MCF 10A (cell line): Measurements from ENCODE around the gene TMEM204. TPM values are rescaled to one million over a fixed set of nuclear protein-coding genes. Genes with fewer than 3 reads are reported as not detected.

Source experiments
- BruUV-seq: library from RNA; stranded (reverse); fragments of 400-500 nt; replicated peaks from 2 replicates; lab custom pipeline; 2021; lab: Mats Ljungman, UMichigan
- CTCF ChIA-PET: fragments of 300-600 bp; sonication (Branson Sonifier 250); formaldehyde crosslinking; extraction: SDS; loops from one replicate; lab custom pipeline; 2021; ENCODE audit warnings: antibody characterized with exemption, inconsistent platforms; lab: Yijun Ruan, JAX
- POLR2A ChIA-PET: fragments of 300-600, 350-650 bp; sonication (Branson Sonifier 250); formaldehyde crosslinking; extraction: SDS; loops from one replicate; lab custom pipeline; 2020; ENCODE audit warnings: antibody characterized with exemption, inconsistent platforms; lab: Yijun Ruan, JAX
- DNase-seq: peaks from one replicate; pipeline ENCODE4 v3.0.0-alpha.2; 2018; ENCODE audit not compliant: unreplicated experiment
- H3K27ac Mint-ChIP-seq: one replicate; pipeline ENCODE4 v1.8.0; 2022; ENCODE audit warnings: mild to moderate bottlenecking, low read depth, mixed read lengths; ENCODE audit not compliant: unreplicated experiment
- H3K27me3 Mint-ChIP-seq: one replicate; pipeline ENCODE4 v1.8.0; 2022; ENCODE audit warnings: mixed read lengths; ENCODE audit not compliant: insufficient read depth, unreplicated experiment
- H3K36me3 Mint-ChIP-seq: one replicate; pipeline ENCODE4 v1.8.0; 2022; ENCODE audit warnings: mild to moderate bottlenecking, moderate library complexity, mixed read lengths; ENCODE audit not compliant: insufficient read depth, unreplicated experiment
- H3K4me1 Mint-ChIP-seq: one replicate; pipeline ENCODE4 v1.8.0; 2022; ENCODE audit warnings: mixed read lengths; ENCODE audit not compliant: insufficient read depth, unreplicated experiment
- H3K4me3 Mint-ChIP-seq: one replicate; pipeline ENCODE4 v1.8.0; 2022; ENCODE audit warnings: mild to moderate bottlenecking, moderate library complexity, mixed read lengths; ENCODE audit not compliant: unreplicated experiment
- H3K9me3 Mint-ChIP-seq: one replicate; pipeline ENCODE4 v1.8.0; 2022; ENCODE audit warnings: mixed read lengths; ENCODE audit not compliant: unreplicated experiment
- intact Hi-C: fragments of 100-400 bp; cut with micrococcal nuclease; formaldehyde crosslinking; loops from 2 replicates; pipeline ENCODE4 v1.14.1; 2022
- total RNA-seq: library from RNA; stranded (reverse); gene quantifications from 2 replicates; pipeline ENCODE4 v1.2.3, GENCODE V29; 2022
- TF ChIP-seq, protein P1 (sequence below): fragments of 200-600 bp; IDR thresholded peaks from one replicate; pipeline ENCODE4 v1.8.0; 2022; ENCODE audit warnings: antibody characterized with exemption, mild to moderate bottlenecking; ENCODE audit not compliant: unreplicated experiment

The TMEM204 gene
- total RNA-seq, 1 experiment from 2014 or later = not detected

DNA sequence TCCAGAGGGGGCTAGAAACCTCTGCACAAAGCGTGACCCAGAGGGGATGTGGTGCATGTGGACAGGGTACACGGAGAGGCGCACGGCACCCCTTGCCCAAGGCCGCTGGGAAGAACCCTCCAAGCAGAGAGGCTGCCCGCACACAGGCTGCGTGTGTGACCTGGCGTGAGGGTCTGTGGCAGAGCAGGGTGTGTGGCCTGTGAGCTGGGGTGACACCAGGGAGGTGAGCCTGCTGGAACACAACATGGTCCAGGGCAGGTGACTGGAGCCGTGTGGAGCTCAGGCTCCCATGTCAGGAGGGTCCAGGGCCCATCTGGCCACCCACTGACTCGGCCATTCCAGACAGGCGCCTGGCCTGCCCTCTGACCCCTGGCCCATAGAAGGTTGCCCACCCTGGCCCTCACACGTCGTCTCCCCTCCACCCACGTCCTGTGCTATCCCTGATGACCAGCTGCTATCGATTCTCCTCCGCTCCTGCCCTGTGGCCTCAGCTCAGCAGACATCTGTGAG lies 14.8 kb upstream of the TMEM204 start:
- Mint-ChIP-seq H3K4me3 (no peak overlapping the region), H3K27ac (no peak overlapping the region), H3K36me3 (peaks cover 4% of the 10 kb centered on the region), H3K27me3 (no peaks in the 10 kb centered on the region), H3K4me1 (no peaks in the 10 kb centered on the region), H3K9me3 (no peaks in the 10 kb centered on the region)
- intact Hi-C loops = no loop called here
- TF ChIP-seq, protein P1, sequence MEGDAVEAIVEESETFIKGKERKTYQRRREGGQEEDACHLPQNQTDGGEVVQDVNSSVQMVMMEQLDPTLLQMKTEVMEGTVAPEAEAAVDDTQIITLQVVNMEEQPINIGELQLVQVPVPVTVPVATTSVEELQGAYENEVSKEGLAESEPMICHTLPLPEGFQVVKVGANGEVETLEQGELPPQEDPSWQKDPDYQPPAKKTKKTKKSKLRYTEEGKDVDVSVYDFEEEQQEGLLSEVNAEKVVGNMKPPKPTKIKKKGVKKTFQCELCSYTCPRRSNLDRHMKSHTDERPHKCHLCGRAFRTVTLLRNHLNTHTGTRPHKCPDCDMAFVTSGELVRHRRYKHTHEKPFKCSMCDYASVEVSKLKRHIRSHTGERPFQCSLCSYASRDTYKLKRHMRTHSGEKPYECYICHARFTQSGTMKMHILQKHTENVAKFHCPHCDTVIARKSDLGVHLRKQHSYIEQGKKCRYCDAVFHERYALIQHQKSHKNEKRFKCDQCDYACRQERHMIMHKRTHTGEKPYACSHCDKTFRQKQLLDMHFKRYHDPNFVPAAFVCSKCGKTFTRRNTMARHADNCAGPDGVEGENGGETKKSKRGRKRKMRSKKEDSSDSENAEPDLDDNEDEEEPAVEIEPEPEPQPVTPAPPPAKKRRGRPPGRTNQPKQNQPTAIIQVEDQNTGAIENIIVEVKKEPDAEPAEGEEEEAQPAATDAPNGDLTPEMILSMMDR = no peak
- ChIA-PET POLR2A (no interaction called here), CTCF (interaction anchor here (0.6 kb wide), 1 partner anchor 80 kb away, joined by 4 read pairs; no protein-coding TSS in a partner anchor)
- no peak for DNase-seq
- no TSS peak for BruUV-seq

DNA sequence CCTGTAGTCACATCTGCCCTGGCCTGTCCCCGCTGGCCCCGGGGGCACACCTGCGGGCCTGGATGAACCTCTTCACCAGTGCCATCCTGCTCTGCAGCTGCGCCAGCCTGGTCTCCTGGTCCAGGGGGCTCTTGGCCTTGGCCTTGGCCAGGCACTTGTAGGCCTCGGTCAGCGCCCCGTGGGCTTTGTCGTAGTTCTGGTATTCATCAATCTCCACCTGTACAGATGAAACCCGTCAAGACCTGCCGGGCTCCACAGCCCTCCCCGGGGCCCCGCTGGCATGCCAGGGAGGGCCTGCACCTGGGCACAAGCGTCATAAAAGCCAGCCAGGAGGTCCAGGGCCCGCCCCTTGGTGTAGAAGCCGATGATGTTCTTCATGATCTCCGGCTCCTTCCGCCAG lies 13.6 kb upstream of the TMEM204 start:
- BruUV-seq = no TSS peak
- Mint-ChIP-seq H3K27me3 (no peaks in the 10 kb centered on the region), H3K9me3 (no peaks in the 10 kb centered on the region), H3K36me3 (peaks cover 4% of the 10 kb centered on the region), H3K4me3 (no peak overlapping the region), H3K27ac (no peak overlapping the region), H3K4me1 (no peaks in the 10 kb centered on the region)
- ChIA-PET POLR2A (no interaction called here), CTCF (no interaction called here)
- TF ChIP-seq, protein P1 = no peak
- no peak for DNase-seq
- intact Hi-C loops = no loop called here

DNA sequence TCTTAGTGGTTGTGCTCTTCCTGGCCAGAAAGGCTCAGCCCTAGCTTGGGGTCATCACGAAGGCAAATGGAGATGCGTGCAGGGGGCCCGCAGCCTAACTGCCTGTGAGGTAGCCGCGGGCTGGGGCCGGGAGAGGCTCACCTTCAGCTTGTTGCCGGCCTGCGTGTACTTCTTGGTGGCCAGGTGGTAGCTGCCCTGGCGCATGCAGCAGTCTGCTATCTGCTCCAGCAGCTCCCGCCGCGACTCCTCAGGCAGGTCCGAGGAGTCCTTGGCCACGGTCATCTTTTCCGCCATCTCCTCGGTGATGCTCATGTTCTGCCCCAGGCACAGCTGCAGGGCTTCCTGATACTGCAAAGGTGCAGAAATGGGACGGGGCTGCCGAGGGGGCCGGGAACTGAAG lies 13.0 kb upstream of the TMEM204 start:
- POLR2A ChIA-PET = no interaction called here
- intact Hi-C loops = no loop called here
- H3K27me3 Mint-ChIP-seq = no peaks in the 10 kb centered on the region

DNA sequence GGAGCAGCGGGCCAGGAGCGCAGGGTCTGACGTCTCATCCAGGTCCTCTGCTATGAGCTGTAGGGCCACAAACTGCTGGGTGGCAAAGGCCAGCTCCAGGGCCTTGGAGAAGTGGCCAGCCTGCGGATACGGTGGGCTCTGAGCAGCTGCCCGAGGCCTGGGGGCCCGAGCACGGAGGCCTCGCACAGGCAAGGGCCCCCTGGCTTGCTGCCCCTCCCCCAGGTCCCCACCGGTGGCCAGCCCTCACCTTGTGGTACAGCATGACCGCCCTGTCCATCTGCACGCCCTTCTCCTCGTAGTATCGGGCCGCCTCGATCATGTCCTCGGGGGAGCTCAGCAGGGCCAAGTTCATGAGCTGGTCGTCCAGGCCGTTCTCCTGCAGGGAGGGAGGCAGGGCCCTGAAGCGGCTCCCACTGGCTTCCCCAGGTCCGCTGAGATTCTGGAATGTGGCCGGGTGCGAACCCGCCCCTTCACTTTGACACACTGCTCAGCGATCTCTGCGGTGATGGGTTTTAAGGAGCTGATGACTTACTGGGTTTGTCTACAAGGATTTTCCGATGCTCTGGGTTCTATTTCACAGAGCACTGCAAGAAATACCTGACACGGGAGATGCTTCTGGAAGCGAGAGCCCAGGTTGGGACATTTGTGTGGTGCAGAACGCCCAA lies 9.8 kb upstream of the TMEM204 start:
- CTCF ChIA-PET = no interaction called here
- intact Hi-C loops = no loop called here
- no peaks in the 10 kb centered on the region for H3K9me3 Mint-ChIP-seq
- H3K4me3 Mint-ChIP-seq = no peak overlapping the region
- no peak for DNase-seq
- TF ChIP-seq, protein P1 = no peak
- no TSS peak for BruUV-seq
- no peaks in the 10 kb centered on the region for H3K27me3 Mint-ChIP-seq
- POLR2A ChIA-PET = interaction anchor here (1.2 kb wide), 1 partner anchor 103 kb away, joined by 3 read pairs; the partner anchor contains the start of gene UQCC4
- H3K4me1 Mint-ChIP-seq = no peaks in the 10 kb centered on the region
- no peak overlapping the region for H3K27ac Mint-ChIP-seq
- H3K36me3 Mint-ChIP-seq = peaks cover 4% of the 10 kb centered on the region

More for the DNA sequence above, 13.0 kb upstream of the TMEM204 start:
- no peak overlapping the region for H3K4me3 Mint-ChIP-seq
- TF ChIP-seq, protein P1 = no peak
- no peak overlapping the region for H3K27ac Mint-ChIP-seq
- CTCF ChIA-PET = interaction anchor here (0.6 kb wide), 1 partner anchor 1129 kb away, joined by 3 read pairs; no protein-coding TSS in a partner anchor
- H3K9me3 Mint-ChIP-seq = no peaks in the 10 kb centered on the region
- no peak for DNase-seq
- H3K4me1 Mint-ChIP-seq = no peaks in the 10 kb centered on the region
- BruUV-seq = no TSS peak
- H3K36me3 Mint-ChIP-seq = peaks cover 4% of the 10 kb centered on the region
